PC-3 (cell line): ENCODE results near the gene CSDE1.

Experiments used
- CTCF ChIP-seq: fragments of 300-600 bp; sonication (generic); conservative IDR thresholded peaks from 2 replicates; pipeline ENCODE4 v1.5.1; 2017; ENCODE audit warnings: antibody characterized with exemption, low read depth, mild to moderate bottlenecking, low read length
- EZH2phosphoT487 ChIP-seq: fragments of 300-600 bp; sonication (generic); IDR thresholded peaks from 2 replicates; pipeline ENCODE4 v1.6.1; 2018; ENCODE audit warnings: mild to moderate bottlenecking, antibody characterized with exemption, low read length, borderline replicate concordance

DNA sequence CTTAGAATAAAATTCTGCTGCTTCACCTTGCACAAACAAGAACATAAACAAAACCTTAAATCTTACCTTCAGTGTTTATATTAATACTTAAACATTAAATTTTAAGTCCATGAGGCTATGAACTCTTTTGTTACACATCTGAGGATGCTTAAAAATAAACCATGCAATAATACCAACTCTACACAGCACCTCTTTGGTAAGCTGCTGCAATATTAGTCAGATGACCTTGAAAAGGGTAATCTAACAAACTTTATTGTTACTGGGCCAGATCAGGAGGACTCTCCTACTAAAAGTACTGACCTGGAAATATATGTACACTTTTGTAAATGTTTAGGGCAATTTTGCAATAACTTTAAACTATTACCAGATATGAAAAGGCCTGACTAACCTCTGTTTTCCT lies 21.9 kb upstream of the CSDE1 start:
- no peak for TF ChIP-seq EZH2phosphoT487
- TF ChIP-seq CTCF = no peak
